ENCODE data around the gene PACRG. TPM values are rescaled to one million over a fixed set of nuclear protein-coding genes. Genes with fewer than 3 reads are reported as not detected.

The PACRG gene
- total and polyA plus RNA-seq, 2 experiments from 2014 or later, result 0.17 to 0.68 TPM

GRCh38 chr6:163010145-163010544 lies 282.4 kb downstream of the PACRG start:
- no peaks in the 10 kb centered on the region for H3K36me3 ChIP-seq (ENCODE audit: insufficient read depth)
- H2AFZ ChIP-seq, result no peak overlapping the region
- H3K4me2 ChIP-seq, result no peak overlapping the region
- TF ChIP-seq ZNF114 (CRISPR knock-in tag; IDR thresholded peaks at IDR 0.05) (no peak), REST (IDR thresholded peaks at IDR 0.05; ENCODE audit: unreplicated experiment) (no peak), CREB1 (CRISPR knock-in tag; IDR thresholded peaks at IDR 0.05; ENCODE audit: low read depth) (no peak), NANOG (IDR thresholded peaks at IDR 0.05; ENCODE audit: borderline replicate concordance) (no peak), ZNF331 (CRISPR knock-in tag; IDR thresholded peaks at IDR 0.05; ENCODE audit: low read depth) (no peak), EZH2phosphoT487 (IDR thresholded peaks at IDR 0.05; ENCODE audit: unreplicated experiment) (no peak)
- TF ChIP-seq, protein P1, sequence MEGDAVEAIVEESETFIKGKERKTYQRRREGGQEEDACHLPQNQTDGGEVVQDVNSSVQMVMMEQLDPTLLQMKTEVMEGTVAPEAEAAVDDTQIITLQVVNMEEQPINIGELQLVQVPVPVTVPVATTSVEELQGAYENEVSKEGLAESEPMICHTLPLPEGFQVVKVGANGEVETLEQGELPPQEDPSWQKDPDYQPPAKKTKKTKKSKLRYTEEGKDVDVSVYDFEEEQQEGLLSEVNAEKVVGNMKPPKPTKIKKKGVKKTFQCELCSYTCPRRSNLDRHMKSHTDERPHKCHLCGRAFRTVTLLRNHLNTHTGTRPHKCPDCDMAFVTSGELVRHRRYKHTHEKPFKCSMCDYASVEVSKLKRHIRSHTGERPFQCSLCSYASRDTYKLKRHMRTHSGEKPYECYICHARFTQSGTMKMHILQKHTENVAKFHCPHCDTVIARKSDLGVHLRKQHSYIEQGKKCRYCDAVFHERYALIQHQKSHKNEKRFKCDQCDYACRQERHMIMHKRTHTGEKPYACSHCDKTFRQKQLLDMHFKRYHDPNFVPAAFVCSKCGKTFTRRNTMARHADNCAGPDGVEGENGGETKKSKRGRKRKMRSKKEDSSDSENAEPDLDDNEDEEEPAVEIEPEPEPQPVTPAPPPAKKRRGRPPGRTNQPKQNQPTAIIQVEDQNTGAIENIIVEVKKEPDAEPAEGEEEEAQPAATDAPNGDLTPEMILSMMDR (conservative IDR thresholded peaks at IDR 0.05; ENCODE audit: low read depth in 2 of 2), result no peak
- TF ChIP-seq, protein P2, sequence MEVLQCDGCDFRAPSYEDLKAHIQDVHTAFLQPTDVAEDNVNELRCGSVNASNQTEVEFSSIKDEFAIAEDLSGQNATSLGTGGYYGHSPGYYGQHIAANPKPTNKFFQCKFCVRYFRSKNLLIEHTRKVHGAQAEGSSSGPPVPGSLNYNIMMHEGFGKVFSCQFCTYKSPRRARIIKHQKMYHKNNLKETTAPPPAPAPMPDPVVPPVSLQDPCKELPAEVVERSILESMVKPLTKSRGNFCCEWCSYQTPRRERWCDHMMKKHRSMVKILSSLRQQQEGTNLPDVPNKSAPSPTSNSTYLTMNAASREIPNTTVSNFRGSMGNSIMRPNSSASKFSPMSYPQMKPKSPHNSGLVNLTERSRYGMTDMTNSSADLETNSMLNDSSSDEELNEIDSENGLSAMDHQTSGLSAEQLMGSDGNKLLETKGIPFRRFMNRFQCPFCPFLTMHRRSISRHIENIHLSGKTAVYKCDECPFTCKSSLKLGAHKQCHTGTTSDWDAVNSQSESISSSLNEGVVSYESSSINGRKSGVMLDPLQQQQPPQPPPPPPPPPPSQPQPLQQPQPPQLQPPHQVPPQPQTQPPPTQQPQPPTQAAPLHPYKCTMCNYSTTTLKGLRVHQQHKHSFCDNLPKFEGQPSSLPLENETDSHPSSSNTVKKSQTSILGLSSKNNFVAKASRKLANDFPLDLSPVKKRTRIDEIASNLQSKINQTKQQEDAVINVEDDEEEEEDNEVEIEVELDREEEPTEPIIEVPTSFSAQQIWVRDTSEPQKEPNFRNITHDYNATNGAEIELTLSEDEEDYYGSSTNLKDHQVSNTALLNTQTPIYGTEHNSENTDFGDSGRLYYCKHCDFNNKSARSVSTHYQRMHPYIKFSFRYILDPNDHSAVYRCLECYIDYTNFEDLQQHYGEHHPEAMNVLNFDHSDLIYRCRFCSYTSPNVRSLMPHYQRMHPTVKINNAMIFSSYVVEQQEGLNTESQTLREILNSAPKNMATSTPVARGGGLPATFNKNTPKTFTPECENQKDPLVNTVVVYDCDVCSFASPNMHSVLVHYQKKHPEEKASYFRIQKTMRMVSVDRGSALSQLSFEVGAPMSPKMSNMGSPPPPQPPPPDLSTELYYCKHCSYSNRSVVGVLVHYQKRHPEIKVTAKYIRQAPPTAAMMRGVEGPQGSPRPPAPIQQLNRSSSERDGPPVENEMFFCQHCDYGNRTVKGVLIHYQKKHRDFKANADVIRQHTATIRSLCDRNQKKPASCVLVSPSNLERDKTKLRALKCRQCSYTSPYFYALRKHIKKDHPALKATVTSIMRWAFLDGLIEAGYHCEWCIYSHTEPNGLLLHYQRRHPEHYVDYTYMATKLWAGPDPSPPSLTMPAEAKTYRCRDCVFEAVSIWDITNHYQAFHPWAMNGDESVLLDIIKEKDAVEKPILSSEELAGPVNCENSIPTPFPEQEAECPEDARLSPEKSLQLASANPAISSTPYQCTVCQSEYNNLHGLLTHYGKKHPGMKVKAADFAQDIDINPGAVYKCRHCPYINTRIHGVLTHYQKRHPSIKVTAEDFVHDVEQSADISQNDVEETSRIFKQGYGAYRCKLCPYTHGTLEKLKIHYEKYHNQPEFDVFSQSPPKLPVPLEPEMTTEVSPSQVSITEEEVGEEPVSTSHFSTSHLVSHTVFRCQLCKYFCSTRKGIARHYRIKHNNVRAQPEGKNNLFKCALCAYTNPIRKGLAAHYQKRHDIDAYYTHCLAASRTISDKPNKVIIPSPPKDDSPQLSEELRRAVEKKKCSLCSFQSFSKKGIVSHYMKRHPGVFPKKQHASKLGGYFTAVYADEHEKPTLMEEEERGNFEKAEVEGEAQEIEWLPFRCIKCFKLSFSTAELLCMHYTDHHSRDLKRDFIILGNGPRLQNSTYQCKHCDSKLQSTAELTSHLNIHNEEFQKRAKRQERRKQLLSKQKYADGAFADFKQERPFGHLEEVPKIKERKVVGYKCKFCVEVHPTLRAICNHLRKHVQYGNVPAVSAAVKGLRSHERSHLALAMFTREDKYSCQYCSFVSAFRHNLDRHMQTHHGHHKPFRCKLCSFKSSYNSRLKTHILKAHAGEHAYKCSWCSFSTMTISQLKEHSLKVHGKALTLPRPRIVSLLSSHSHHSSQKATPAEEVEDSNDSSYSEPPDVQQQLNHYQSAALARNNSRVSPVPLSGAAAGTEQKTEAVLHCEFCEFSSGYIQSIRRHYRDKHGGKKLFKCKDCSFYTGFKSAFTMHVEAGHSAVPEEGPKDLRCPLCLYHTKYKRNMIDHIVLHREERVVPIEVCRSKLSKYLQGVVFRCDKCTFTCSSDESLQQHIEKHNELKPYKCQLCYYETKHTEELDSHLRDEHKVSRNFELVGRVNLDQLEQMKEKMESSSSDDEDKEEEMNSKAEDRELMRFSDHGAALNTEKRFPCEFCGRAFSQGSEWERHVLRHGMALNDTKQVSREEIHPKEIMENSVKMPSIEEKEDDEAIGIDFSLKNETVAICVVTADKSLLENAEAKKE (CRISPR knock-in tag; IDR thresholded peaks at IDR 0.05), result no peak
- no peaks in the 10 kb centered on the region for H4K20me1 ChIP-seq (replicated peaks; ENCODE audit: insufficient read depth)
- no peaks in the 10 kb centered on the region for H3F3A ChIP-seq (replicated peaks; ENCODE audit: low read depth)
- ATAC-seq, result no peak
- no peaks in the 10 kb centered on the region for H3K4me1 ChIP-seq (ENCODE audit: insufficient read depth)
- Mint-ChIP-seq H3K27me3 (ENCODE audit: insufficient read depth, low read depth, poor library complexity) (no peaks in the 10 kb centered on the region), H3K4me3 (no peak overlapping the region), H3K27ac (no peak overlapping the region), H3K9me3 (no peaks in the 10 kb centered on the region), H3K4me1 (no peaks in the 10 kb centered on the region), H3K36me3 (ENCODE audit: low read depth) (no peaks in the 10 kb centered on the region)
- H3K27ac ChIP-seq (ENCODE audit: low read depth), result no peak overlapping the region
- no peak for DNase-seq (ENCODE audit: low spot score)
- H3K79me2 ChIP-seq (replicated peaks; ENCODE audit: insufficient read depth), result no peaks in the 10 kb centered on the region
- no peaks in the 10 kb centered on the region for H3K27me3 ChIP-seq (ENCODE audit: insufficient read depth)
- H3K9me2 ChIP-seq (ENCODE audit: insufficient read depth), result no peaks in the 10 kb centered on the region
- H3K4me3 ChIP-seq, result no peak overlapping the region
